Stimulated activated CD8-positive, alpha-beta memory T cell treated with anti-CD3 and anti-CD28 coated beads, Interleukin-2, amount 100 ng/mL, for 1 hour (primary cell): ENCODE measurements around the gene ZNF362.
"Not testable (repeated sequence)": the region's sequence is repeated elsewhere in the genome, so short reads cannot be mapped to it uniquely, and the experiment has no call there.

Experiments used
- DNase-seq, 2 donors: peaks; one replicate each; pipeline ENCODE4 v3.0.0-alpha.2; 2020; ENCODE audit warnings: low read depth in 2 of 2

ZNF362 gene

GRCh38 chr1:33306653-33307493, 50.6 kb downstream of the ZNF362 start:
- DNase-seq, result no peak

- no peak for DNase-seq
Measured at GRCh38 chr1:33307494-33307864, 51.2 kb downstream of the ZNF362 start.

GRCh38 chr1:33309351-33309750, 53.1 kb downstream of the ZNF362 start:
- DNase-seq, result not testable (repeated sequence)

GRCh38 chr1:33310702-33311101, 54.4 kb downstream of the ZNF362 start:
- no peak for DNase-seq

GRCh38 chr1:33311706-33312412, 55.6 kb downstream of the ZNF362 start:
- no peak for DNase-seq

GRCh38 chr1:33312413-33312749, 56.1 kb downstream of the ZNF362 start:
- DNase-seq, result no peak

- DNase-seq, result no peak
Measured at GRCh38 chr1:33314416-33314815, 58.1 kb downstream of the ZNF362 start.

GRCh38 chr1:33316601-33317000, 60.3 kb downstream of the ZNF362 start:
- no peak for DNase-seq

GRCh38 chr1:33317354-33317753, 61.1 kb downstream of the ZNF362 start:
- DNase-seq, result no peak

- no peak for DNase-seq
Measured at GRCh38 chr1:33317946-33318345, 61.7 kb downstream of the ZNF362 start.

- no peak for DNase-seq
Measured at GRCh38 chr1:33319186-33319948, 63.1 kb downstream of the ZNF362 start.

GRCh38 chr1:33319949-33320618, 63.8 kb downstream of the ZNF362 start:
- DNase-seq, result no peak

GRCh38 chr1:33320619-33321165, 64.4 kb downstream of the ZNF362 start, which contains the start of gene A3GALT2:
TSS of gene A3GALT2 (minus strand) at chr1:33321098. CDS start at chr1:33321098, 0 bp downstream.
- DNase-seq, result no peak

- DNase-seq, result no peak
Measured at GRCh38 chr1:33321178-33321577, 64.9 kb downstream of the ZNF362 start.

GRCh38 chr1:33322109-33322508, 65.8 kb downstream of the ZNF362 start:
- no peak for DNase-seq

GRCh38 chr1:33322870-33323585, 66.7 kb downstream of the ZNF362 start:
- DNase-seq, result no peak

- DNase-seq, result no peak
Measured at GRCh38 chr1:33323663-33324477, 67.6 kb downstream of the ZNF362 start.

GRCh38 chr1:33324677-33325575, 68.6 kb downstream of the ZNF362 start:
- DNase-seq, result no peak

GRCh38 chr1:33326785-33327184, 70.5 kb downstream of the ZNF362 start:
- DNase-seq, result no peak
